Measurements from ENCODE around the gene KLRG1. TPM values are rescaled to one million over a fixed set of nuclear protein-coding genes. Genes with fewer than 3 reads are reported as not detected.

KLRG1 gene
- total and polyA plus RNA-seq, 9 of the 15 experiments (the other 6 are each of a cell fraction or from before 2014, with no cell fraction given): 1.4 to 7.2 (median 2.1) TPM

DNA sequence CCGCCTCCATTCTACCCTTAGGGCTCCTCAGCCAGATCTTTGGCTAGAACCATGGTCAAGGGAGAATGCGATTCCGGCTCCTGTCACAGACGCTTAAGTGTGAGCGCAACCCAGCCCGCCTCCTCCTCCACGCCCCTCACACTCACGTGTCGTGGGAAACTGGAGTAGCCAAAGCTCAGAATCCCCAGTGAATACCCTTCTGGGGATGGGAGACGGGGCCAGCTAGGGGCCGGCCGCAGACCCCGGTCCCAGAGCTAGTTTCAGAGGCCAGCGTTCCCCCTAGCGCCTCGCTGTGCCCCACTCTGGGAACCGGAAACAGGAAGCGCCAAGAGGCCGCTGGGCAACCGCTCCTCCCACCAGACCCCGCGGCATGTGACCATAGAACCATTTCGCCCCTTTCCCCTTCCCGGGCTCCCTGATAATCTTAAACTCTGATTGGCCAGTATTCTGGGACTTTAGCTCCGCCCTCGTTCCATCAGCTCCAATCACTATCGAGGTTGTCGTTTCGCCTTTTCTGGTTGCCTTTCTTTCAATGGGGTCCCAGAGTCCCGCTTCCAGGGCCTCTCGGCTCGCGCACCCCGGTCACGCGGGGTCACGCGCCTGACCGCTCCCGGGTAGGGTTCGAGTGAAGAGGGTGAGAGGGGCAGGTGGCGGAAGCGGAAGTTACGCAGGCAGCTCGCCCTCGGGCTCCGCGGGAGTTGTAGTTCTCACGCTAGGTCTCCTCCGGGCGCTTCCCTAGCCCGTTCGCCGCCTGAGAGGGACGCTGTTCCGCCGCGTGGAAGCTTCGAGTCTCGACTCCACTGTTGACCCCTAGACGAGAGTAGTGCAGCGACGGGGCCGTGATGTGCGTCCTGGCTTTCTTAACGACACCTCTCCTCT, 39.8 kb upstream of the KLRG1 start, which contains the start of gene M6PR (continued):
- TF ChIP-seq KAT8 (IDR thresholded peaks at IDR 0.05; ENCODE audit: low read depth) (no peak), EP300 (IDR thresholded peaks at IDR 0.05; ENCODE audit: low read length) (0 out of 2 replicates have a peak, but pooled peaks have one; percentile 7), JUN (IDR thresholded peaks at IDR 0.05; ENCODE audit: borderline replicate concordance, low read depth, low read length) (peak; percentile 22; the same call in 1 of the 2 replicates), JUN (CRISPR knock-in tag; IDR thresholded peaks at IDR 0.05; ENCODE audit: borderline replicate concordance) (no peak), MBD2 (IDR thresholded peaks at IDR 0.05; ENCODE audit: borderline replicate concordance, low read depth) (no peak), HES1 (IDR thresholded peaks at IDR 0.05; ENCODE audit: low read depth) (peak; percentile 42; the same call in 1 of the 2 replicates), TAF1 (IDR thresholded peaks at IDR 0.05; ENCODE audit: control insufficient read depth, extremely low read depth, insufficient read depth, low read length, severe bottlenecking) (peak; percentile 76), ZNF696 (CRISPR knock-in tag; conservative IDR thresholded peaks at IDR 0.05) (no peak), C11orf30 (IDR thresholded peaks at IDR 0.05; ENCODE audit: low read depth) (no peak), GABPA (tag; conservative IDR thresholded peaks at IDR 0.05; ENCODE audit: low read depth) (peak; percentile 97), ZNF592 (IDR thresholded peaks at IDR 0.05) (peak; percentile 35; the same call in 1 of the 2 replicates), TAF7 (tag; IDR thresholded peaks at IDR 0.05) (0 out of 2 replicates have a peak, but pooled peaks have one; percentile 36), ZBTB17 (CRISPR knock-in tag; IDR thresholded peaks at IDR 0.05) (peak; percentile 42; the same call in 1 of the 2 replicates), POLR2B (IDR thresholded peaks at IDR 0.05; ENCODE audit: low read depth, partially characterized antibody) (peak; percentile 74), PTBP1 (IDR thresholded peaks at IDR 0.05; ENCODE audit: low read depth, low read length) (no peak), PML (IDR thresholded peaks at IDR 0.05; ENCODE audit: low read length) (peak; percentile 56; the same call in 1 of the 2 replicates), ZNF75A (CRISPR knock-in tag; IDR thresholded peaks at IDR 0.05) (no peak), TFAM (CRISPR knock-in tag; conservative IDR thresholded peaks at IDR 0.05) (no peak), CBX5 (IDR thresholded peaks at IDR 0.05; ENCODE audit: borderline replicate concordance, low read depth) (no peak), MXI1 (IDR thresholded peaks at IDR 0.05; ENCODE audit: low read depth, low read length) (peak; percentile 51; the same call in 1 of the 2 replicates), HDAC1 (IDR thresholded peaks at IDR 0.05) (peak in 1 of 2 experiments; percentile 88; a peak in 2 of 4 replicates), HDAC2 (IDR thresholded peaks at IDR 0.05) (peak; percentile 74; the same call in 1 of the 2 replicates), HNRNPLL (IDR thresholded peaks at IDR 0.05; ENCODE audit: low read depth, low read length, poor library complexity, severe bottlenecking) (peak; percentile 56), NCOA4 (IDR thresholded peaks at IDR 0.05; ENCODE audit: partially characterized antibody) (no peak)

Measured in K562 (cell line).